Chondrocyte (in vitro differentiated cells): ENCODE measurements around the gene GUCA2B. TPM values are rescaled to one million over a fixed set of nuclear protein-coding genes. Genes with fewer than 3 reads are reported as not detected.

Experiments used
- DNase-seq: peaks from one replicate; pipeline ENCODE4 v3.0.0; 2021; ENCODE audit warnings: mixed read lengths, low spot score
- H3K27ac Mint-ChIP-seq: one replicate; pipeline ENCODE4 v1.8.0; 2021; ENCODE audit warnings: mild to moderate bottlenecking, moderate library complexity, mixed read lengths; ENCODE audit not compliant: unreplicated experiment
- H3K27me3 Mint-ChIP-seq: 2 replicates; pipeline ENCODE4 v1.8.0; 2021; ENCODE audit warnings: low read depth, mixed read lengths
- H3K36me3 Mint-ChIP-seq: 2 replicates; pipeline ENCODE4 v1.8.0; 2021; ENCODE audit warnings: low read depth, mixed read lengths
- H3K4me1 Mint-ChIP-seq: 2 replicates; pipeline ENCODE4 v1.8.0; 2021; ENCODE audit warnings: low read depth, mild to moderate bottlenecking, mixed read lengths
- H3K4me3 Mint-ChIP-seq: one replicate; pipeline ENCODE4 v1.8.0; 2021; ENCODE audit warnings: mild to moderate bottlenecking, moderate library complexity, mixed read lengths; ENCODE audit not compliant: unreplicated experiment
- H3K9me3 Mint-ChIP-seq: 2 replicates; pipeline ENCODE4 v1.8.0; 2021; ENCODE audit warnings: low read depth, mixed read lengths
- CTCF ChIP-seq: fragments of 200-600 bp; sonication (generic); IDR thresholded peaks from 2 replicates; pipeline ENCODE4 v1.5.0; 2021; ENCODE audit warnings: antibody characterized with exemption, mild to moderate bottlenecking, moderate library complexity
- total RNA-seq: library from RNA; stranded (reverse); gene quantifications from 3 replicates; pipeline ENCODE4 v1.2.1, GENCODE V29; 2021

Gene GUCA2B
- total RNA-seq, 1 donor from 2014 or later: not detected

- no peak overlapping the region for H3K4me3 Mint-ChIP-seq
- H3K4me1 Mint-ChIP-seq: no peaks in the 10 kb centered on the region
- no peaks in the 10 kb centered on the region for H3K36me3 Mint-ChIP-seq
- H3K9me3 Mint-ChIP-seq: no peaks in the 10 kb centered on the region
- no peak overlapping the region for H3K27ac Mint-ChIP-seq
- peaks cover 56% of the 10 kb centered on the region for H3K27me3 Mint-ChIP-seq
- DNase-seq: no peak
- no peak for TF ChIP-seq CTCF
These were observed 13.0 kb upstream of the GUCA2B start for GRCh38 chr1:42140191-42140590.

GRCh38 chr1:42141978-42142377 lies 11.2 kb upstream of the GUCA2B start:
- H3K27me3 Mint-ChIP-seq: peaks cover 44% of the 10 kb centered on the region
- no peaks in the 10 kb centered on the region for H3K36me3 Mint-ChIP-seq
- no peak for DNase-seq
- TF ChIP-seq CTCF: no peak
- no peak overlapping the region for H3K4me3 Mint-ChIP-seq
- H3K4me1 Mint-ChIP-seq: no peaks in the 10 kb centered on the region
- no peaks in the 10 kb centered on the region for H3K9me3 Mint-ChIP-seq
- no peak overlapping the region for H3K27ac Mint-ChIP-seq

GRCh38 chr1:42142894-42143675 lies 10.1 kb upstream of the GUCA2B start:
- Mint-ChIP-seq H3K36me3 (no peaks in the 10 kb centered on the region), H3K27me3 (peaks cover 44% of the 10 kb centered on the region), H3K27ac (no peak overlapping the region), H3K9me3 (no peaks in the 10 kb centered on the region), H3K4me1 (no peaks in the 10 kb centered on the region), H3K4me3 (no peak overlapping the region)
- no peak for TF ChIP-seq CTCF
- DNase-seq: no peak

- DNase-seq: no peak
- no peak for TF ChIP-seq CTCF
- H3K27me3 Mint-ChIP-seq: peaks cover 39% of the 10 kb centered on the region
- H3K36me3 Mint-ChIP-seq: no peaks in the 10 kb centered on the region
- H3K4me1 Mint-ChIP-seq: no peaks in the 10 kb centered on the region
- H3K27ac Mint-ChIP-seq: no peak overlapping the region
- no peak overlapping the region for H3K4me3 Mint-ChIP-seq
- no peaks in the 10 kb centered on the region for H3K9me3 Mint-ChIP-seq
These were observed 9.1 kb upstream of the GUCA2B start for GRCh38 chr1:42143896-42144710.

GRCh38 chr1:42144711-42145388 lies 8.4 kb upstream of the GUCA2B start:
- Mint-ChIP-seq H3K27ac (no peak overlapping the region), H3K36me3 (no peaks in the 10 kb centered on the region), H3K9me3 (no peaks in the 10 kb centered on the region), H3K4me3 (no peak overlapping the region), H3K27me3 (peaks cover 38% of the 10 kb centered on the region), H3K4me1 (no peaks in the 10 kb centered on the region)
- TF ChIP-seq CTCF: no peak
- no peak for DNase-seq
